Astrocyte (in vitro differentiated cells and primary cell): ENCODE results near the gene CRHR1. TPM values are rescaled to one million over a fixed set of nuclear protein-coding genes. Genes with fewer than 3 reads are reported as not detected.
A peak's percentile ranks its signal among the peaks of the same experiment; 100 is the strongest.
"Not testable (repeated sequence)": the region's sequence is repeated elsewhere in the genome, so short reads cannot be mapped to it uniquely, and the experiment has no call there.

Source experiments
- DNase-seq: peaks from one replicate; pipeline ENCODE4 v3.0.0-alpha.2; 2010; ENCODE audit warnings: low read depth
- FAIRE-seq: peaks from 2 replicates; lab custom pipeline; 2011; peaks lifted over from hg19 to GRCh38; lab: Jason Lieb, UNC
- H2AFZ ChIP-seq: 2 replicates; pipeline ENCODE4 v1.6.0; 2012; ENCODE audit warnings: low read depth, low read length, inconsistent platforms
- H3K27ac ChIP-seq: 2 replicates; pipeline ENCODE4 v1.5.1; 2011; ENCODE audit warnings: low read depth, low read length, inconsistent platforms
- H3K27me3 ChIP-seq: 2 replicates; pipeline ENCODE4 v1.6.0; 2011; ENCODE audit warnings: low read length, inconsistent platforms; ENCODE audit not compliant: insufficient read depth
- H3K36me3 ChIP-seq: 2 replicates; pipeline ENCODE4 v1.5.1; 2011; ENCODE audit warnings: low read length, inconsistent platforms; ENCODE audit not compliant: insufficient read depth
- H3K4me1 ChIP-seq: 2 replicates; pipeline ENCODE4 v1.5.1; 2011; ENCODE audit warnings: low read length, inconsistent platforms; ENCODE audit not compliant: insufficient read depth
- H3K4me2 ChIP-seq: 2 replicates; pipeline ENCODE4 v1.6.0; 2012; ENCODE audit warnings: low read length, inconsistent platforms
- H3K4me3 ChIP-seq: 2 replicates; pipeline ENCODE4 v1.5.1; 2011; ENCODE audit warnings: low read depth, mild to moderate bottlenecking, low read length, inconsistent platforms; ENCODE audit not compliant: insufficient read depth
- H3K79me2 ChIP-seq: 2 replicates; pipeline ENCODE4 v1.6.0; 2012; ENCODE audit warnings: mild to moderate bottlenecking, low read length, inconsistent platforms; ENCODE audit not compliant: insufficient read depth
- H3K9ac ChIP-seq: 2 replicates; pipeline ENCODE4 v1.6.0; 2012; ENCODE audit warnings: mild to moderate bottlenecking, low read length, inconsistent platforms
- H3K9me3 ChIP-seq: 2 replicates; pipeline ENCODE4 v1.5.1; 2012; ENCODE audit warnings: low read depth, mild to moderate bottlenecking, low read length, inconsistent platforms; ENCODE audit not compliant: insufficient read depth
- H4K20me1 ChIP-seq: 2 replicates; pipeline ENCODE4 v1.6.0; 2012; ENCODE audit warnings: low read length, inconsistent platforms; ENCODE audit not compliant: insufficient read depth
- H3K27ac Mint-ChIP-seq: one replicate; pipeline ENCODE4 v1.8.0; 2021; ENCODE audit warnings: mild to moderate bottlenecking, mixed read lengths; ENCODE audit not compliant: unreplicated experiment
- H3K27me3 Mint-ChIP-seq: one replicate; pipeline ENCODE4 v1.8.0; 2021; ENCODE audit warnings: low read depth, mixed read lengths; ENCODE audit not compliant: unreplicated experiment
- H3K36me3 Mint-ChIP-seq: one replicate; pipeline ENCODE4 v1.8.0; 2021; ENCODE audit warnings: low read depth, mixed read lengths; ENCODE audit not compliant: unreplicated experiment
- H3K4me1 Mint-ChIP-seq: one replicate; pipeline ENCODE4 v1.8.0; 2021; ENCODE audit warnings: low read depth, mixed read lengths; ENCODE audit not compliant: unreplicated experiment
- H3K4me3 Mint-ChIP-seq: one replicate; pipeline ENCODE4 v1.8.0; 2021; ENCODE audit warnings: mild to moderate bottlenecking, moderate library complexity, mixed read lengths; ENCODE audit not compliant: unreplicated experiment
- H3K9me3 Mint-ChIP-seq: one replicate; pipeline ENCODE4 v1.8.0; 2021; ENCODE audit warnings: mild to moderate bottlenecking, mixed read lengths; ENCODE audit not compliant: unreplicated experiment
- EZH2 ChIP-seq: IDR thresholded peaks from 2 replicates; pipeline ENCODE4 v1.6.1; 2012; ENCODE audit warnings: mild to moderate bottlenecking, low read length, inconsistent platforms; ENCODE audit not compliant: insufficient read depth
- total RNA-seq: library from RNA; stranded (reverse); gene quantifications from 2 replicates; pipeline ENCODE4 v1.2.1, GENCODE V29; 2021
- TF ChIP-seq, protein P1 (sequence below): IDR thresholded peaks from 2 replicates; pipeline ENCODE4 v1.5.1; 2011; ENCODE audit warnings: low read depth, mild to moderate bottlenecking, inconsistent platforms, low read length, moderate library complexity; ENCODE audit not compliant: insufficient read depth

CRHR1 gene
- total RNA-seq, 1 donor from 2014 or later: 0.20 TPM

DNA sequence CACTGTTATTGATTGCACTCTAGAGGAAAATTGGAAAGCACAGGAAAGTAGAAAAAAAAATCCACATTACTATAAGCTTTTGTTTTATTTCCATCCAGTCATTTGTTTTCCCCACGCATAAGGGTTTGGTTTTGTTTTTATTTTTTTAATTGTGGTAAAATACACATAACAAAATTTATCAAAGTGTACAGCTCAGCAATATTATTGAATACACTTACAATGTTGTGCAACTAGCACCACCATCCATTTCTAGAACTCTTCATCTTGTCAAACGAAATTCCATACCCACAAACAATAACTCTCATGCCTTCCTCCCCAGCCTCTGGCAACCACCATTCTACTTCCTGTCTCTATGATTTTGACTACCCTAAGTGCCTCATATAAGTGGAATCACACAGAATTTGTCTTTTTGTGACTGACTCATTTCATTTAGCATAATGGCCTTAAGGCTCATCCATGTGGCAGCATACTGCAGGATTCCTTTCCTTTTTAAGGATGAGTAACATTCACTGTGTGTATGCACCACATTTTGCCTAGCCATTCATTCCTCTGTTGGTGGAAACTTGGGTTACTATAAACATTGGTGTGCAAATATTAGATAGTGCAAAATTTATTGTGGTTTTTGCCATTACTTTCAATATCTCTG is 71.7 kb downstream of the CRHR1 start:
- no peaks in the 10 kb centered on the region for H4K20me1 ChIP-seq
- no peak overlapping the region for H3K4me2 ChIP-seq
- H2AFZ ChIP-seq: no peak overlapping the region
- no peaks in the 10 kb centered on the region for H3K9me3 Mint-ChIP-seq
- H3K4me3 ChIP-seq: no peak overlapping the region
- TF ChIP-seq, protein P1, sequence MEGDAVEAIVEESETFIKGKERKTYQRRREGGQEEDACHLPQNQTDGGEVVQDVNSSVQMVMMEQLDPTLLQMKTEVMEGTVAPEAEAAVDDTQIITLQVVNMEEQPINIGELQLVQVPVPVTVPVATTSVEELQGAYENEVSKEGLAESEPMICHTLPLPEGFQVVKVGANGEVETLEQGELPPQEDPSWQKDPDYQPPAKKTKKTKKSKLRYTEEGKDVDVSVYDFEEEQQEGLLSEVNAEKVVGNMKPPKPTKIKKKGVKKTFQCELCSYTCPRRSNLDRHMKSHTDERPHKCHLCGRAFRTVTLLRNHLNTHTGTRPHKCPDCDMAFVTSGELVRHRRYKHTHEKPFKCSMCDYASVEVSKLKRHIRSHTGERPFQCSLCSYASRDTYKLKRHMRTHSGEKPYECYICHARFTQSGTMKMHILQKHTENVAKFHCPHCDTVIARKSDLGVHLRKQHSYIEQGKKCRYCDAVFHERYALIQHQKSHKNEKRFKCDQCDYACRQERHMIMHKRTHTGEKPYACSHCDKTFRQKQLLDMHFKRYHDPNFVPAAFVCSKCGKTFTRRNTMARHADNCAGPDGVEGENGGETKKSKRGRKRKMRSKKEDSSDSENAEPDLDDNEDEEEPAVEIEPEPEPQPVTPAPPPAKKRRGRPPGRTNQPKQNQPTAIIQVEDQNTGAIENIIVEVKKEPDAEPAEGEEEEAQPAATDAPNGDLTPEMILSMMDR: no peak
- no peaks in the 10 kb centered on the region for H3K36me3 Mint-ChIP-seq
- H3K27me3 ChIP-seq: peaks cover 6% of the 10 kb centered on the region
- no peak for DNase-seq
- no peak overlapping the region for H3K9ac ChIP-seq
- no peaks in the 10 kb centered on the region for H3K4me1 Mint-ChIP-seq
- H3K27ac Mint-ChIP-seq: no peak overlapping the region
- H3K27me3 Mint-ChIP-seq: peaks cover 40% of the 10 kb centered on the region
- FAIRE-seq: no peak
- no peaks in the 10 kb centered on the region for H3K4me1 ChIP-seq
- H3K79me2 ChIP-seq: no peaks in the 10 kb centered on the region
- H3K27ac ChIP-seq: no peak overlapping the region
- H3K36me3 ChIP-seq: no peaks in the 10 kb centered on the region
- H3K9me3 ChIP-seq: no peaks in the 10 kb centered on the region
- H3K4me3 Mint-ChIP-seq: no peak overlapping the region

GRCh38 chr17:45857977-45858708 is 74.0 kb downstream of the CRHR1 start:
- no peak overlapping the region for H3K4me3 Mint-ChIP-seq
- no peaks in the 10 kb centered on the region for H3K4me1 Mint-ChIP-seq
- FAIRE-seq (no peak), DNase-seq (peak; percentile 8)
- no peaks in the 10 kb centered on the region for H3K9me3 Mint-ChIP-seq
- Histone ChIP-seq H2AFZ (no peak overlapping the region), H3K27ac (no peak overlapping the region), H3K4me2 (no peak overlapping the region), H3K4me3 (no peak overlapping the region), H3K79me2 (no peaks in the 10 kb centered on the region), H3K9ac (no peak overlapping the region), H4K20me1 (no peaks in the 10 kb centered on the region), H3K36me3 (no peaks in the 10 kb centered on the region), H3K9me3 (no peaks in the 10 kb centered on the region), H3K27me3 (no peaks in the 10 kb centered on the region), H3K4me1 (no peaks in the 10 kb centered on the region)
- no peaks in the 10 kb centered on the region for H3K36me3 Mint-ChIP-seq
- H3K27ac Mint-ChIP-seq: no peak overlapping the region
- TF ChIP-seq, protein P1: no peak
- TF ChIP-seq EZH2: no peak
- H3K27me3 Mint-ChIP-seq: peaks cover 41% of the 10 kb centered on the region

GRCh38 chr17:45861165-45861564 is 77.0 kb downstream of the CRHR1 start:
- peaks cover 6% of the 10 kb centered on the region for H3K27me3 ChIP-seq
- TF ChIP-seq EZH2: no peak
- TF ChIP-seq, protein P1: no peak
- H3K27ac Mint-ChIP-seq: no peak overlapping the region
- no peaks in the 10 kb centered on the region for H3K36me3 ChIP-seq
- no peaks in the 10 kb centered on the region for H3K9me3 ChIP-seq
- H3K79me2 ChIP-seq: no peaks in the 10 kb centered on the region
- H3K4me3 ChIP-seq: no peak overlapping the region
- no peak overlapping the region for H3K4me3 Mint-ChIP-seq
- H2AFZ ChIP-seq: no peak overlapping the region
- H3K36me3 Mint-ChIP-seq: no peaks in the 10 kb centered on the region
- H3K9me3 Mint-ChIP-seq: peaks cover 2% of the 10 kb centered on the region
- H4K20me1 ChIP-seq: no peaks in the 10 kb centered on the region
- no peaks in the 10 kb centered on the region for H3K4me1 ChIP-seq
- H3K4me1 Mint-ChIP-seq: no peaks in the 10 kb centered on the region
- peaks cover 48% of the 10 kb centered on the region for H3K27me3 Mint-ChIP-seq
- FAIRE-seq (no peak), DNase-seq (no peak)
- H3K9ac ChIP-seq: no peak overlapping the region
- H3K4me2 ChIP-seq: no peak overlapping the region
- no peak overlapping the region for H3K27ac ChIP-seq

GRCh38 chr17:45862127-45862526 is 78.0 kb downstream of the CRHR1 start:
- H3K9me3 Mint-ChIP-seq, H3K4me1 Mint-ChIP-seq, H3K9me3 ChIP-seq, H3K27me3 ChIP-seq, H3K9ac ChIP-seq, H3K4me1 ChIP-seq, H3K27ac Mint-ChIP-seq, H3K4me3 ChIP-seq, FAIRE-seq, H4K20me1 ChIP-seq, H3K4me2 ChIP-seq, H3K4me3 Mint-ChIP-seq, DNase-seq, H2AFZ ChIP-seq, H3K36me3 Mint-ChIP-seq, H3K36me3 ChIP-seq, H3K79me2 ChIP-seq, H3K27ac ChIP-seq: not testable (repeated sequence)
- peaks cover 48% of the 10 kb centered on the region for H3K27me3 Mint-ChIP-seq
